Activated T-cell treated with anti-CD3 and anti-CD28 coated beads, Interleukin-2, amount 50 U/mL, for 4 hours (primary cell): Measurements from ENCODE around the gene SEMA3A. TPM values are rescaled to one million over a fixed set of nuclear protein-coding genes. Genes with fewer than 3 reads are reported as not detected.
"Not testable (repeated sequence)": the region's sequence is repeated elsewhere in the genome, so short reads cannot be mapped to it uniquely, and the experiment has no call there.

ENCODE experiments used
- ATAC-seq, 2 donors: fragments of 200-7000 bp; cut with Tn5 transposase; one replicate each; pipeline ENCODE4 v1.10.0; 2021
- DNase-seq: peaks from one replicate; pipeline ENCODE4 v3.0.0-alpha.2; 2020
- H3K27me3 Mint-ChIP-seq: one replicate; pipeline ENCODE4 v1.8.0; 2021; ENCODE audit warnings: low read depth, mixed read lengths
- H3K36me3 Mint-ChIP-seq: one replicate; pipeline ENCODE4 v1.8.0; 2022; ENCODE audit warnings: mixed read lengths; ENCODE audit not compliant: insufficient read depth
- H3K4me1 Mint-ChIP-seq: one replicate; pipeline ENCODE4 v1.8.0; 2021; ENCODE audit warnings: low read depth, mixed read lengths
- H3K4me3 Mint-ChIP-seq: one replicate; pipeline ENCODE4 v1.8.0; 2021; ENCODE audit warnings: mild to moderate bottlenecking, moderate library complexity, mixed read lengths
- H3K9me3 Mint-ChIP-seq: one replicate; pipeline ENCODE4 v1.8.0; 2021; ENCODE audit warnings: mixed read lengths
- total RNA-seq, 3 donors: library from RNA; stranded (reverse); gene quantifications; one replicate each; pipeline ENCODE4 v1.2.1, GENCODE V29; 2021

Gene SEMA3A
- total RNA-seq, 3 donors from 2014 or later = 0.03 to 0.11 (median 0.08) TPM

- Mint-ChIP-seq H3K4me3 (no peak overlapping the region), H3K4me1 (no peaks in the 10 kb centered on the region)
Measured at GRCh38 chr7:84154991-84155781, 39.4 kb downstream of the SEMA3A start.

DNA sequence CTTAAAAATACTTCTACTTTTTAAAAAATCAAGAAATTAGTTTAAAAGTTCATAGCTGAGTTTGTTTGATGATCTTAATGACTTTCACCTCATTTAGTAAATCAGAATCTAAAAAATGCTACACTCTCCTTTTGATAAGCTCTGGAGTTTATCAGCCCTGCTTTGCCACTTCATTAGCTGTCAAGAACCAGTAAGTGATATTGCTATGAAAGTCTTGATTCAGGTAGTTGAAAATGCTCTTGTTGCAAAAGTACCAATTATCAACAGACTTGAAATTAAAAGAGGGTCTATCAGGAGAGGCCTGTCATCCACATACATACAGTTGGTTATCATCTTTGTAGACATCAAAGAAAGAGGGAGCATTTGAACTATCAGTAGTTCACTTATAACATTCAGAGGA, 41.6 kb downstream of the SEMA3A start:
- Mint-ChIP-seq H3K4me1 (no peaks in the 10 kb centered on the region), H3K27me3 (no peaks in the 10 kb centered on the region), H3K9me3 (no peaks in the 10 kb centered on the region), H3K4me3 (no peak overlapping the region), H3K36me3 (no peaks in the 10 kb centered on the region)
- DNase-seq (no peak), ATAC-seq (no peak)

More at GRCh38 chr7:84154991-84155781, 39.4 kb downstream of the SEMA3A start:
- no peaks in the 10 kb centered on the region for H3K27me3 Mint-ChIP-seq
- no peaks in the 10 kb centered on the region for H3K36me3 Mint-ChIP-seq
- ATAC-seq (no peak), DNase-seq (no peak)
- no peaks in the 10 kb centered on the region for H3K9me3 Mint-ChIP-seq

GRCh38 chr7:84150370-84150769, 44.2 kb downstream of the SEMA3A start:
- not testable (repeated sequence) for H3K27me3 Mint-ChIP-seq, H3K4me3 Mint-ChIP-seq, H3K9me3 Mint-ChIP-seq, DNase-seq, H3K4me1 Mint-ChIP-seq, ATAC-seq, H3K36me3 Mint-ChIP-seq

DNA sequence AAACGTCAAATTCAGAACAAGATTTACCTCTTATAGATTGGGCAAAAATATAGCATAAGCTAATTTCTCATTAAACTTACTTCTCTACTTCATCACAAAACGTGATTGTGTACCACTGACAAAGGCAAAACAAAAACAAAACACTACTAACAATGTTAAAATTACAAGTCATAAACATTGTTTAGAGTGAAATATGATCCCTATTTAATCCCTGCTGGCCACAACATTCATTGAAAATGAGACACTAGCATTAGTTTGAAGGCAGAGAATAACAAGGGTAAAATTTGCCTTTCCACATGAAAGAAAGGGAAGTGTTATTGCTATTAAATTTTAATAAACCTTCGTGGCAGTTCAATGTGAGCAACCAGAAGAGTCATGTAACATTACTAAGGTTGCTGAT, 45.0 kb downstream of the SEMA3A start:
- H3K9me3 Mint-ChIP-seq = no peaks in the 10 kb centered on the region
- H3K4me3 Mint-ChIP-seq = no peak overlapping the region
- no peaks in the 10 kb centered on the region for H3K36me3 Mint-ChIP-seq
- DNase-seq (no peak), ATAC-seq (no peak)
- H3K4me1 Mint-ChIP-seq = no peaks in the 10 kb centered on the region
- no peaks in the 10 kb centered on the region for H3K27me3 Mint-ChIP-seq

- H3K4me1 Mint-ChIP-seq = no peaks in the 10 kb centered on the region
- no peaks in the 10 kb centered on the region for H3K36me3 Mint-ChIP-seq
- no peak overlapping the region for H3K4me3 Mint-ChIP-seq
- H3K9me3 Mint-ChIP-seq = peaks cover 3% of the 10 kb centered on the region
- no peak for ATAC-seq
- H3K27me3 Mint-ChIP-seq = no peaks in the 10 kb centered on the region
- DNase-seq = no peak
Measured at GRCh38 chr7:84145892-84146291, 48.7 kb downstream of the SEMA3A start.

GRCh38 chr7:84144935-84145334, 49.7 kb downstream of the SEMA3A start:
- DNase-seq (no peak), ATAC-seq (no peak)
- H3K36me3 Mint-ChIP-seq = no peaks in the 10 kb centered on the region
- H3K4me1 Mint-ChIP-seq = no peaks in the 10 kb centered on the region
- no peak overlapping the region for H3K4me3 Mint-ChIP-seq
- H3K9me3 Mint-ChIP-seq = peaks cover 3% of the 10 kb centered on the region
- no peaks in the 10 kb centered on the region for H3K27me3 Mint-ChIP-seq

DNA sequence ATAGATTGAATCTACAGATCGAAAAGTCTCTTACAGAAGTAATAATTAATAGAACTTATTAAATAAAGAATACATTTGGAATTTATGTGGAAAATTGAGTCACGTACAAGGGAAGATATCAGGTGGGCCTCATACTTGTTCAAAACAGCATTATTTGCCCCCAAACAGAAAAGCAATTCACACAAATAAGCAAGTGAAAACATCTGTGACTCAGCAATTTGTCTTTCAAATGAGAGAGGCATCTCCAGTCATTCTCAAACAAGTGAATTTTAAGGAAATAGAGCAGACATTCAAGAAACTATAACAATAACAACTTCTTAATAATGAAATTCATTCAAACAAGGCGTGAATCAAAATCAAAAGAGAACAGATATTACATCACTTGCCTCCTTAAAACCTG, 50.1 kb downstream of the SEMA3A start:
- no peaks in the 10 kb centered on the region for H3K27me3 Mint-ChIP-seq
- peaks cover 3% of the 10 kb centered on the region for H3K9me3 Mint-ChIP-seq

DNA sequence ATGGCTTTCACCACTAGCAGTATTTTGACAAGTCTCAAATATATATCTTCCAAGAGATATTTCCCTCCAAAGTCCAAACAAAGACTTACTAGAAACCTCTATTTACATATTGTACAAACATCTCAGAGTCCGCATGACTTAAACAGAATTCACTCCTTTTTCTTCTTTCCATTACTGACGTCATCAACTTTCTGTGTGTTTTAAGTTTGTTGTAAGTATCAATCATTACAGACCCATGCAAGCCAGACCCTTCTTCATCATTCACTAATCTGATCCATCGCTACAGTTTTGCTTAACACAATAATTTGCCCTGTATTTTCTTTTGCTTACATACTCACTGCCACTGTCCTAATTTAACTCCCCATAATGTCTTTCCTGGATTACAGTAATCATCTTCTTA, 51.9 kb downstream of the SEMA3A start:
- Mint-ChIP-seq H3K4me3 (no peak overlapping the region), H3K36me3 (no peaks in the 10 kb centered on the region), H3K9me3 (peaks cover 3% of the 10 kb centered on the region), H3K4me1 (no peaks in the 10 kb centered on the region), H3K27me3 (no peaks in the 10 kb centered on the region)
- DNase-seq = no peak
- no peak for ATAC-seq

More for the DNA sequence above, 50.1 kb downstream of the SEMA3A start:
- DNase-seq = no peak
- H3K4me1 Mint-ChIP-seq = no peaks in the 10 kb centered on the region
- no peak overlapping the region for H3K4me3 Mint-ChIP-seq
- H3K36me3 Mint-ChIP-seq = no peaks in the 10 kb centered on the region
- no peak for ATAC-seq

DNA sequence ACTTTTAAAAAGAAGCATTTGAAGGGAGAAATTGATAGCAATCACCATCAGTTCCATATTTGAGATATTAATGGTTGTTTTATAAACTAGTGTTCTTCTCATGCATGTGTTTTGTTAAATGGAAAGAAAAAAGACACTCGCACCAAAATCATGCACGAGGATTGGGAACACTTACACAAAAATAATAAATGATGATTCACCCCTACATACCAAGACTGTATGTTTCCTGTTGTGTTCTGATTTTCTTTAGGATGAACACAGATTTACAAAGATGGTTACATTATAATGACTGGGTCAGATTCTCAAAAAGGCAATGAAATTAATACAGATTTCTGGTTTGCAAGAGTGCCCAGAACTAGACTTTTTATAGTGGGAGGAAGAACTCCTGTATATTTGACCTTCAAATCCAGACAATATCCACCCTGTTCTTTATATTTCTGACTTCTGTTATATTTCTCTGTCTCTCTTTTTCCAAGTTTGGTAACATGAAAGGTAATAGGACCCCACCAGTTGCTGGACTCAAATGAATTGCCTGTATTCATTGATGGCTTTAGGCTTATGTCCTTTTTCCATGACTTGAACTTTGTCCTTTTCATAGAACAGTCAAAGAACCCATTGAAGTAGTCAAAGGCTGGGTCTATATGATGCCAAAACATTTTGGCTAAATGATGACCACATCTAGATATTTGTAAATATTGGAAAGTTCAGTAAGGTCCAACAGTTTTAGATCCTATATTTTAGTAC, 54.4 kb downstream of the SEMA3A start:
- Mint-ChIP-seq H3K4me1 (no peaks in the 10 kb centered on the region), H3K4me3 (no peak overlapping the region), H3K9me3 (peaks cover 3% of the 10 kb centered on the region), H3K36me3 (no peaks in the 10 kb centered on the region), H3K27me3 (no peaks in the 10 kb centered on the region)
- no peak for DNase-seq
- no peak for ATAC-seq

GRCh38 chr7:84138411-84138810, 56.2 kb downstream of the SEMA3A start:
- H3K9me3 Mint-ChIP-seq = peaks cover 3% of the 10 kb centered on the region
- ATAC-seq (no peak), DNase-seq (no peak)
- no peaks in the 10 kb centered on the region for H3K36me3 Mint-ChIP-seq
- H3K4me1 Mint-ChIP-seq = no peaks in the 10 kb centered on the region
- H3K27me3 Mint-ChIP-seq = no peaks in the 10 kb centered on the region
- H3K4me3 Mint-ChIP-seq = no peak overlapping the region

DNA sequence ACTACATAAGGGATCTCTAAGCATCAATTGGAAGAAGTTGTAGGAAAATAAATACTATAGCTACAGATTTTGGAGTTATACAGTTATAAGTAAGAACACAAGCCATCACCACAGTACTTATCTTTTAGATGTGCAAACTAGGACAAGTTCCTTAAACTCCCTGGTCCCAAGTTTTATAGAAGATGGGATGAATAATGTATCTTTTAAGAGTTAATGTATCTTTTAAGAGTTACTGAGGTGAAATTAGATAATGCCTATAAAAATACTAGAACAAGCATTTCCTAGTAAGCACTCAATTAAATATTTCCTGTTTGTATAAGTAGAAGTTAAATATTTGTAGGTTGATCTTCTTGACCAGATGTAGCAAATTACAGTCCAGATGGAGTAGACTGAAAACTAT, 56.8 kb downstream of the SEMA3A start:
- ATAC-seq (no peak), DNase-seq (no peak)
- H3K27me3 Mint-ChIP-seq = no peaks in the 10 kb centered on the region
- no peaks in the 10 kb centered on the region for H3K4me1 Mint-ChIP-seq
- H3K36me3 Mint-ChIP-seq = no peaks in the 10 kb centered on the region
- H3K4me3 Mint-ChIP-seq = no peak overlapping the region
- H3K9me3 Mint-ChIP-seq = peaks cover 3% of the 10 kb centered on the region

DNA sequence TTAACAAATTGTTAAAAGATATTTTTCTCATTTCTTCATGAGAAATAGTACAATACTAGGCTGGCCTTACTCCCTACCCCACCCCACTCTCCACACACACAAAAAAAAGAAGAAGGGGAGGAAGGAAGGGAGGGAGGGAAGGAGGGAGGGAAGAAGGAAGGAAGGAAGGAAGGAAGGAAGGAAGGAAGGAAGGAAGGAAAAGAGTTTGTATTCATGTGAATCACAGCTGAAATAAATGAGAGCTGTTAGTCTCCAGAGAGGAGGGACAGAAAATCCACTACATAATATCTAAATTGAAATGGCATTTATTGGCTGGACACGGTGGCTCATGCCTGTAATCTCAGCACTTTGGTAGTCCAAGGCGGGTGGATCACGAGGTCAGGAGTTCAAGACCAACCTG, 57.8 kb downstream of the SEMA3A start:
- no peak for ATAC-seq
- H3K9me3 Mint-ChIP-seq = peaks cover 3% of the 10 kb centered on the region
- H3K36me3 Mint-ChIP-seq = no peaks in the 10 kb centered on the region
- H3K4me1 Mint-ChIP-seq = no peaks in the 10 kb centered on the region
- H3K27me3 Mint-ChIP-seq = no peaks in the 10 kb centered on the region
- no peak overlapping the region for H3K4me3 Mint-ChIP-seq
- no peak for DNase-seq

DNA sequence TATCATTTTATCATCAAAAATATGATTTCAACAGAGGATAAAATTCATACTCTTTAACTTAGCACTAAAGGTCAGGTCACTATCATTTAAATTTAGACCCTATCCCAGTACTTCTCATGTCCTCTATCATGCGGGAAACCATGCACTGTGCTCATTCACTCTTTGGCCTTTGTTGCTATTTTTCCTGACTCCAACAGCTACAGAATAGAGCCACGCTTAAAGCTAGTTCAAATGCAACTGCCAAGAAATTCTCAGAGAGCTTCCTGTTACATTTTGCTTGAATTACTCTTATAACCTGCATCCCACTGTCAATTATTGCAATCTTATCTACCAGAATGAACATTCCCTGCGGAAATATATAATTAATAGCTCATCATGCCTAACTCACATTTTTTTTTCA, 58.3 kb downstream of the SEMA3A start:
- no peaks in the 10 kb centered on the region for H3K9me3 Mint-ChIP-seq
- H3K27me3 Mint-ChIP-seq = no peaks in the 10 kb centered on the region
- DNase-seq = no peak
- no peak for ATAC-seq
- no peak overlapping the region for H3K4me3 Mint-ChIP-seq
- no peaks in the 10 kb centered on the region for H3K4me1 Mint-ChIP-seq
- H3K36me3 Mint-ChIP-seq = no peaks in the 10 kb centered on the region

DNA sequence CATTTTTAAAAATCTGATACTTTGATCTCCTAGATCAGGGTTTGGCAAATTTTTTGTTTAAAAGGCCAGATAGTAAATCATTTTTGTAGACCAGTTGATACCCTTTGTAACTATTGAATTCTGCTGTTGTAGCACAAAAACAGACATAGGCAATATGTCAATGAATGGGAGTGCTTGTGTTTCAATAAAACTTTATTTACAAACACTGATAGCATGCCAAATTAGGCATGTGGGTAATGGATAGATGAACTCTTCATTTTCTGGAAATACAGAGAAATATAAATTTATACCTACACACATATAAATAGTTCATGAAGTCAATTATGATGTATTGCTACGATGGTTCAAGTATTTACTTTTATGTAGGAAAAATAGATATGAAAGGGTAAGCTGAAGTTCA, 60.4 kb downstream of the SEMA3A start:
- no peaks in the 10 kb centered on the region for H3K4me1 Mint-ChIP-seq
- no peak for DNase-seq
- no peaks in the 10 kb centered on the region for H3K9me3 Mint-ChIP-seq
- no peak for ATAC-seq
- no peaks in the 10 kb centered on the region for H3K27me3 Mint-ChIP-seq
- no peaks in the 10 kb centered on the region for H3K36me3 Mint-ChIP-seq
- no peak overlapping the region for H3K4me3 Mint-ChIP-seq

DNA sequence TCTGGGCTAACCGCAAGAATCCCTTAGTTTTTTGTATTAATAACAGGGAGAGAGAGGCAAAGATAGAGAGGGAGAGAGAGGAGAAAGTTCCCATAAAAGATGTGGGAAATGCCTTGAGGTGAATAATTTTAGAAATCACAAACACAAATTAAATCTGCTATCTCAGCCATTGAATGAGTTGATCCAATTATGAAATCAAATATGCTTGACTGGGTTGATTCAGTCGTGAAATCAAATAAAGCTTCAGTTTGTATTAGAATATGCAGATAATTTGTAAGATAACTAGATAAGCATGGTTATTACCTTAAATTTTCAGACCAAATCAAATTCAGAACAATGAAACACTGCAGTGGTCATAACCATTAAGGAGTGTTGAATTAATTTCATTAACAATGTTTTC, 68.9 kb downstream of the SEMA3A start:
- ATAC-seq (no peak), DNase-seq (no peak)
- Mint-ChIP-seq H3K4me3 (no peak overlapping the region), H3K4me1 (no peaks in the 10 kb centered on the region), H3K36me3 (no peaks in the 10 kb centered on the region), H3K9me3 (no peaks in the 10 kb centered on the region), H3K27me3 (no peaks in the 10 kb centered on the region)
